A673 (cell line): Measurements from ENCODE around the gene TMEM62.

ENCODE experiments used
- CTCF ChIP-seq: fragments of 300-800, 200-600 bp; sonication (generic); conservative IDR thresholded peaks from 2 replicates; pipeline ENCODE4 v1.5.1; 2017; ENCODE audit warnings: low read depth, mild to moderate bottlenecking, antibody characterized with exemption, low read length, moderate library complexity, mixed read lengths
- EZH2 ChIP-seq: fragments of 200-600 bp; sonication (generic); IDR thresholded peaks from 2 replicates; pipeline ENCODE4 v1.6.1; 2017; ENCODE audit warnings: borderline replicate concordance, low read depth, mild to moderate bottlenecking, mixed read lengths, antibody characterized with exemption, low read length; ENCODE audit not compliant: poor library complexity, severe bottlenecking

- TF ChIP-seq CTCF (no peak), EZH2 (no peak)
Measured at GRCh38 chr15:43099105-43099845, 34.1 kb upstream of the TMEM62 start.
